Astrocyte of the hippocampus (primary cell): ENCODE results near the gene HDHD3.
"Not testable (repeated sequence)": the region's sequence is repeated elsewhere in the genome, so short reads cannot be mapped to it uniquely, and the experiment has no call there.

Experiments used
- DNase-seq: peaks from one replicate; pipeline ENCODE4 v3.0.0; 2011; ENCODE audit warnings: low read depth, low spot score

HDHD3 gene, protein sequence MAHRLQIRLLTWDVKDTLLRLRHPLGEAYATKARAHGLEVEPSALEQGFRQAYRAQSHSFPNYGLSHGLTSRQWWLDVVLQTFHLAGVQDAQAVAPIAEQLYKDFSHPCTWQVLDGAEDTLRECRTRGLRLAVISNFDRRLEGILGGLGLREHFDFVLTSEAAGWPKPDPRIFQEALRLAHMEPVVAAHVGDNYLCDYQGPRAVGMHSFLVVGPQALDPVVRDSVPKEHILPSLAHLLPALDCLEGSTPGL

DNA sequence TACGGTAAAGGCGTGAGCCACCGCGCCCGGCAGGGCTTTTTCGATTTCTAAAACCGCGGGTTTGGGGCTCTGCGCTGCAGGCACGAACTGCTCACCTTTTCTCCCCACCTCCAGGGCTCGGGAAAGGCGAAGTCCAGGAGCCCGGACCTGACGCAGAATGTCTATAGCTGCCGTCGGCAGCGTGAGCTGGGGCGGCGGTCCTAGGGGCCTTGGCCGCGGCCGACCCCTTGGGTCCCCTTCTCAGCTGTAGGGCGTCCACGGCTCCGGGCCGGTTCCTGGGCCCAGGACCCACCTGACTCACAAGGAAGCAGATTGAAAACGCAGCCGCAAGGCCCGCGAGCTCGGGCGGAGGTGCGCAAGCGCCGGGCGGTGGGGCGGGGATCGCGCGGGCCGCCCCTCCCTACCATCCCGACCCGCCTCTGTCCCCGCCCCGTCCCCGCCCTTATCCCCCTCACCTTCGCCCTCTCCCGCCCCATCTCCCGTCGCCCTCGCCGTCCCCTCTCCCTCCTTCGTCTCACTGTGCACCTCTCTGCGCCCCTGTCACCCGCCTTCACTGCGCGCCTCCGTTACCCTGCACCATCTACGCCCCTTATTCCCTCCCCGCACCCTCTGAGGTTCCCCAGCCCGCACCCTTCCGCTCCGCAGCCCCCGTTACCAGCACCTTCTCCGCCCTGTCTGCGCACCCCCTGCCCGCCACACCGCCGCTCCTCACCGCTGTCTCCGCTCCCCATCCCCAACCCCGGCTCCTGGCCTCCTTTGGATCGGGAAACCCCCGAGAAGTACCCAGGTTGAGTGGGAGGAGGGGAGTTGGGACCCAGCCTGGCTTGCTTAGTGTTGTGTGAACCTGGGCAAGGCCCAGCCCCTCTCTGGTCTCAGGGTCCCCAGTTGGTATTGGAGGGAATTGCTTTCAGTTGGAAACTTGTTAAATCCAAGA is at the start of gene HDHD3:
Gene HDHD3 (minus strand): TSS at position 353 of the 934 bp plus-strand sequence. CDS start 2,632 bp downstream, outside the sequence.
- peak; percentile 90 for DNase-seq

DNA sequence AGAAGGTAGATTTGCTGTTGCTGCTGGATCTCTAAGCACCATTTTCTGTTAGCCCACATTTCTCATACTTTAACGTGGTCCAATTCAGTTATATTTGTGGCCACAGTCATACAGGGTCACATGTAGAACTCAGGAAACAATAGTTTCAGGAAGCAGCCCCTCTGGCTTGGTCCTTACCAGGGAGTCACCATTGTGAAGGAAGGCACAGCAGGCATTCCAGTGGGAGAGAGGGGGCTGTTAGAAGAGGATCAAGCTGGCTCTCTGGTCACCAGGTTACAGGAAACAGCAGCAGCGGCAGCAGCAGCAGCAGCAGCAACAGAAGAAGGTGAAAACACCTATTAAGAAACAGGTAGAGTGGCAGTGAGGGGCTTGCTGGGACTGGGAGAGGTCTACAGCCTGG is 48.3 kb upstream of the HDHD3 start:
- DNase-seq, result no peak

DNA sequence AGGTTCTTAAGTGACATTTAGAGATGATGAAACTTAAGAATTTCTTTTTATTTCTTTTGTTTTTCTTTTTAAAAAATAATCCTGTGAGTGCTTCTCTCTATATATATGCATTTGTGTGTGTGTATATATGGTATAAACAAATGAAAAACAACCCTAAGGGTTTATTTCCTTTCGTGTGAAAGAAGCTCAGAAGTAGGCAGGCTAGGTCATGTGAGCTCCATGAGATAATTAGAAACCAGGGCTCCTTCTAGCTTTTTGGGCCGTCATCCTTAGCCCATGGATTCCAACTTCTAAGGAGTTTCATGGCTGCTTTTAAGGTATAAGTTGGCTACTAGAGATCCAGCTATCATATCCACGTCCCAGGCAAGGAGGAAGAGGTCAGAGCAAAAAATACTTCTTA is 44.9 kb upstream of the HDHD3 start:
- no peak for DNase-seq

DNA sequence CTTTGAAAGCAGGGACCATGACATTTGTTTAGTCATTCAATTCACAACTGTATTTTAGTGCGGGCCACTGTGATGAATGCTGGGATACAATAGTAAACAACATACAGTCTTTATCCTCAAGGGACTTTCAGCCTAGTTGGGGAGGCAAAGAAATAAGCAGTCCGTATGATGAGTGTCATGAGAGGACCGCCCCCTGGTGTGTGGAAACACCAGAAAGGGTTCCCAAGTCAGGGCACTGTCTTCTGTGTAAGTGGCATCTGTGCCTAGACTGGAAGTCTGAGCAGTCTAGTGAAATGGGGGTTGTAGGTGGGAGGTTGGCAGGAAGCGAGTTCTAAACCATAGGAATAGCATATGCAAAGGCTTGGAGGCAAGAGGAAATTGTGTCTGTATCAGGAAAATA is 40.6 kb upstream of the HDHD3 start:
- DNase-seq, result no peak

DNA sequence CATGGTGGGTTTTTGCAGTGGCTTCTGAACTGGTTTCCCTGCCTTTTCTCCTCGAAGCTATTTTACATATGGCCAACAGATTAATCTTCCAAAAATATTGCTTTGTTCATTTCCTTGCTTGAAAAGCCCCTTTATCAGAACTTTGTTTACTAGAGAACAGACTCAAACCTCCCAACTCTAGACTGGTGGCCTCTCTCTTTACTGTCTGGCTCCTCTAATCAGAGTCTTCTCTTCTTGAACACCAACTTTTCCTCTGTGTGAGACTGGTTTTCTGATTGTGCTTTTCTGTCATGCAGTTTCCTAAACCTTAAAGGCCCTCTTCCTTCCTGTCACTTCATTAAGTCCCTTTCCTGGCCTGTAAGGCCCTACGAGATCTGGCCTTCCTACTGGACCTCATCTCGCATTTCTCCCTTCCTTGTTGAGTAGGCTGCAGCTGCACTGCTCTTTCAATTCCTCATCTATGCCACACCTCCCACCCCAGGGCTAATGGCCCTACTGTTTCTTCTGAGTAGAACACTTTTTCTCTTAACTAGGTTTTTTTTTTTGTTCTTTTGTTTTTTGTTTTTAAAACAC is 39.4 kb upstream of the HDHD3 start:
- no peak for DNase-seq

DNA sequence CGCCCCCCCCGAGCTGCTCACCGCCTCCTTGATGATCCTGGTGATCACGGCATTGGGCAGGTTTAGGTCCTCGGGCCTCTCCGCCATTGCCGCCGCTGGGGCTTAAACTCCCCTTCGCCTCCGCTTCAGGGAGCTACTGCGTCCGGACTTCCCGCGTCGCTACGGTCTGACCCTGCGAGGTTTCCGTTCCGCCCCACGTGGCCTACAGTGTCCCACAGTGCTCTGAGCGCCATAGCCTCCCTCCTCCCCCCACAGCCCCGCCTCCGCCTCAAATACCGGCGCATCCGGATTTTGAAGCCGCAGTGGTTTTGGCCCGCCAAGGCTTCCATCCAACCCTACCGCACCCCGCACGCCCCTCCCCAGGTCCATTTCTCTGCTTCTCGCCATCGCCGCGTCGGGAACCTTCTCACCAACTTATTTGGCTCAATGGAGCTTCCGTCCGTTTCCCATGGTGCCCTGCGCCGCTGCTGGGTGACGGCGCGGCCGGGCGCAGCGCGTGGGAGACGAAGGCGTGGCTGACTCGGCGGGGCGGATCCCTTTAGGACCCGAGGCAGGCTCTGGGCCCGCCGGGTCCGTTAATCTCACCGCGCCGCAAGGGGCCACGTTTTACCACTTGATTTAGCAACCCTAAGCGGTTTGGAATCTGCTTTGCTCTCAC is 33.5 kb upstream of the HDHD3 start, which contains the start of the genes C9orf43 and POLE3:
Gene C9orf43 (plus strand): TSS at position 541 of the 658 bp plus-strand sequence. CDS start 2,747 bp downstream, outside the sequence.
Gene POLE3 (minus strand): TSS at position 469 of the 658 bp plus-strand sequence. CDS start 382 bp downstream, at position 87.
- peak; percentile 98 for DNase-seq

DNA sequence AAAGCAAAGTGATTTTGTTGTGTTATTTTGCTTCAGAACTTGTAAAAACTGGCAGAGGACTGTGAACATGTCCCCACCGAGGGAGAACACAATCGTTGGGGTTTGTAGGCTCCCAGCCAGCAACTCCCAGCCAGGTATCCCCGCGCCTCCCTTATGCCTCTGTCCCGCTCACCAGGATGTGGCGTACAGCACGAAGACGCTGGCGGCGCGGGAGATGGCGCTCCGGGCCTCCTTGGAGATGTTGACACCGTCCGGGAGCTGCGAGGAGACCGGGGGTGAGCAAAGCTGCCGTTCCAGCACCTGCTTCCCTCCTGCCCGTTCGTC is 33.1 kb upstream of the HDHD3 start:
- DNase-seq, result no peak

DNA sequence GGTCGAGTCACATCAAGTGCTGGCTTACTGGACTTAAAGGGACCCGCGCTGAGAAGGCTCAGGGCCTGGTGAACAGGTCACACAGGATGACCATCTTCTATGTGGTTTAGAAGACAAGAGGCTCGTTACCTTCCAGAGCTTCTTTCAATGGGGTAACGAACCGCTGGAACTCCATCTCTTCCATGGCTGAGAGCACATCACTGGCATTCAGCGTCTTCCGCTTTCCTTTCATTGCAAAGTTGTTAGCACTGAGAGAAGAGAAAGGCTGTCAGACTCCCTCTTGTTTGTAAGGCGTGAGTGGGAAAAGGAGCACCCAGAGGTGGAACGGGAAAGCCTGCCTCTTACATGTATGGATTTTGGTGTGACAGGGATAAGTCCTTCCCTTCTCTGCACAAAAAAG is 32.7 kb upstream of the HDHD3 start:
- no peak for DNase-seq

DNA sequence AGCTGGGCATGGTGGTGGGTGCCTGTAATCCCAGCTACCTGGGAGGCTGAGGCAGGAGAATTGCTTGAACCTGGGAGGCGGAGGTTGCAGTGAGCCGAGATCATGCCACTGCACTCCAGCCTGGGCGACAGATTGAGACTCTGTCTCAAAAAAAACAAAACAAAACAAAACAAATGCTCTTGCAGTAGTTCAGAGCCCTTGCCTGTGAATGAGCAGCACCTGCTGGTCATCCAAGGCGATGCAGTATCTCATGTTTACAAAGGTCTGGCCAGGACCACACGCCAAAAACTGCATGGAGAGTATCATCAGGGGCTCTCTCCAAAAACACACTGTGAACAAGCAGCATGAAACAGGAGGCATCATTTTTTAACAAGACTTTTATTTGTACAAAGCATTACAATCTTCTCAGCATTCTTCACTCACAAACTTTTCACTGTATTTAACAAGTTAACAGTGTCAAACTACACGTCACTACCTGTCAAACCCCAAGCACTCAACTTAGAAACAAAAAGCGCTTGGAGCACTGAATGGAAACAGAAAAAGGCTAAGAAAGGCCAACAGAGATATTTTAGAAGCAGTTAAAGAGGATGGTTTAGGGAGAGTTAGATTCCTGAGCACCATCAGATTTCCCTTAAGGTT is 30.2 kb upstream of the HDHD3 start:
- peak; percentile 83 for DNase-seq

DNA sequence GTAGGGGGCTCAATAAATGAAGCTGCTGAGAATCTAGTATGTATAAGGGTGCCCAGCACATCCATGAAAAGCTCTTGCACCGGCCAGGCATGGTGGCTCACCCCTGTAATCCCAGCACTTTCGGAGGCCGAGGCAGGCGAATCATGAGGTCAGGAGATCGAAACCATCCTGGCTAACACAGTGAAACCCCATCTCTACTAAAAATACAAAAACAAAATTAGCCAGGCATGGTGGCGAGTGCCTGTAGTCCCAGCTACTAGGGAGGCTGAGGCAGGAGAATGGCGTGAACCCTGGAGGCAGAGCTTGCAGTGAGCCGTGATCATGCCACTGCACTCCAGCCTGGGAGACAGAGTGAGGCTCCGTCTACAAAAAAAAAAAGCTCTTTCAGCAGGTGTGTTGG is 29.6 kb upstream of the HDHD3 start:
- DNase-seq, result not testable (repeated sequence)

DNA sequence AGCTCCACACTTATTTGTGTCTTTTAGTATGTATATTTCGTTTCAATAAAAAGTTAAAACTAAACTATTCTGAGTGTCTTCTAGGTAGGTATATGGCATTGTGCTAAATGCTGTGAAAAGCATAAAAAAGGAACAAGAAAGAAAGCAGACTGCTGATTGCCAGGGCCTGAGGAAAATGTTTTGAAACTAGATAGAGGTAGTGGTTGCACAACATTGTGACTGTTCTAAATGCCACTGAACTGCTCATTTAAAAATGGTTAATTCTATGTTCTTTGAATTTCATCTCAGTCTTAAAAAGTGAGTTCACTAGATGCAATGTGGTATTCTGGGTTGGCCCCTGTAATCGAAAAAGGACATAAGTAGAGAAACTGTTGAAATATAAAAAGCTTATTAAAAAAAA is 26.9 kb upstream of the HDHD3 start:
- DNase-seq, result no peak

DNA sequence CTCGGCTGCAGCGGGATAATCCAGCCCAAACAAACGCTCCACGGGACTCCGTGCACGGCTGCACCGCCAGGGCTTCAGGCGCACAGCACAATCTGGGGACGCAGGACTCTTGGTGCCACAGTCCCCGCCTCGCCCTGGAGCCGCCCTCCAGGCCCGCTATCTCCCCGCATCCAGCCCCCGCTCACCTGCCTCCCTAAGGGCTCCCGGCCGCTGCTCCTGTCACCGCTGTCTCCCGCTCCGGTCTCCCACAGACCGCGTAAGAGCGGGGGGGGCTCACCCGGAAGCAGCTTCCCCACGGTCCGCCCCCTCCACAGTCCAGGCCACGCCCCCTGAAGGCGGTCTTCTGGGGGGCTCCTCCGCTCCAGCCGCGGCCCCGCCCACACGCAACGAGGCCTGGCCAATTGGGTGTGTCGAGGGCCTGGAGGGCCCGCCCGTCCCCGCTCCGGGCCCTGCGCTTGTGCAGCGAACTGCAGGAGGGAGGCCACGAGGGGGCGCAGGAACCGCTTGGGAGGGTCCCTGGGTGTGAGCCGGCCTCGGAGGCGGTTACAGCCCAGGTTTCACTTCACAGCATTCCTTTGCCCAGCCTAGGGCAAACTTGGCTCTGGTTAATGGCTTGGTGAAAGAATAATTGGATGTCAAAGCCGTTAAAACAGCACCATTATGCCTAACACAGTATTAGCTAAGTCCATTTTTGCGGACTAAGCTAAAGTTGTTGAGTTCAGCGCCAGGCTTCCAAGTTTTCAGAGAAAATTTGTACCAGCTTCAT is 24.4 kb upstream of the HDHD3 start, which contains the start of gene ALAD:
Gene ALAD (minus strand): TSS at position 258 of the 766 bp plus-strand sequence. CDS start 7,725 bp downstream, outside the sequence.
- DNase-seq, result peak; percentile 100

DNA sequence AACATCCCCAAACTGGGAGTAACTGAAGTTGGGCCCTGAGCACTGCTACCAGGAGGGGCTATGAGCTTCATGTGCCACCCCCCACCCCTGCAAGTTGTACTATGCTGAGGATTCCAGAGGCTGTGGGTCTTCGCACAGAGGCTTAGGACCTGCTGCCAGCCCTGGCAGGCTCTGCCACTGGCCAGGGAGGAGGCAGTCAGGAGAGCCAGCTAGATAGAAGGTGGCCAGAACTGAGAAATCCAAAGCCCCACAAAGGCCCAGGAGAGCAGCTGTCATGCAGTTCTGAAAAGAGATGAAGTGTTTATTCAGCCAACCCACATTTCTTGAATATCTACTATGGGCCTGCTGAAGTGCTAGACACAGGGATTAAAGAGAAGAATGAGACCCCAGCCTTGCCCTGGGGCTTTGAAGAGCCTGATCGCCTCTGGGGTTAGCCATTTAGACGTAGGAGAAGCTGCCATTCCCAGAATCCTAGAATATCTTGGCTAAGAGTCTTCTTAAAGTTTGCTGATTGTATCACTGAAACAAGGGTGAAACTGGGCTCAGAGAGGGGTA is 22.9 kb upstream of the HDHD3 start:
- peak; percentile 29 for DNase-seq

DNA sequence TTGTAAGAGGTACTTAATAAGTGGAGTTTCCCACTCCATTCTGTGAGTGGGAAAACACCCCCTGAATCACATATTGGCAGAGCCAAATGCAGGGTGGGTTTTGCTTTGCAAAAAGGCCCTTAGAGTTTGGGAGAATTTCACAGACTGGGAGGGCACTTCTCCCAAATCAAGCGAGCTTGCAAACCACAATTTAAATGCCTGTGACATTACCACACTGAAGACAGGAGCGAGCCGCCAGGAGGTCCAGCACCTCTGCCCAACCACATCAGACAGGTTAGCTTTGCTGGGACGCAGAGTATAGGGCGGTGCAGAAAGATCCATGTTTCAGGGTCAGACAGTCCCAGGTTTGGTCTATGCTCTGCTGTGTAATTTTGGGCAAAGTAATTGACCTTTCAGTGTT is 22.0 kb upstream of the HDHD3 start:
- peak; percentile 73 for DNase-seq

DNA sequence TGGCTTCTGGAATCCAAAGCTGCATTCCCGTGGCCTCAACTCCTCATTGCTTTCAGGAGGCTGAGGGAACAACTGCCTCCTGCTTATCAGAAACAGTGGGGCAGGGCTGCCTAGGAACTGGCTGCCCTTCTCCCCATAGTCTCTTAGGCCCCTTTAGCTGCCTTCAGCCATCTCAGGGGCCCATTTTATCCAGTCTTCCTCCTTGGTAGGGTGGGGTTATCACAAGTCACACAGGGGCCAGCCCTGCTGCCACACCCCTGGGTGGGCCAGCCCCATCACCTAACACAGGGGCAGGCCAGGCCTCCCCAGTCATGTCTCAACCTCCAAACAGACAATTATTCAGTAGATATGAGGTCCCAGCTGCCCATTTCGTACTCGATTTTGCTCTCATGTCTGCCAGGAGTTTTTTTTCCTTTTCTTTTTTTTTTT is 20.4 kb upstream of the HDHD3 start:
- peak; percentile 28 for DNase-seq

DNA sequence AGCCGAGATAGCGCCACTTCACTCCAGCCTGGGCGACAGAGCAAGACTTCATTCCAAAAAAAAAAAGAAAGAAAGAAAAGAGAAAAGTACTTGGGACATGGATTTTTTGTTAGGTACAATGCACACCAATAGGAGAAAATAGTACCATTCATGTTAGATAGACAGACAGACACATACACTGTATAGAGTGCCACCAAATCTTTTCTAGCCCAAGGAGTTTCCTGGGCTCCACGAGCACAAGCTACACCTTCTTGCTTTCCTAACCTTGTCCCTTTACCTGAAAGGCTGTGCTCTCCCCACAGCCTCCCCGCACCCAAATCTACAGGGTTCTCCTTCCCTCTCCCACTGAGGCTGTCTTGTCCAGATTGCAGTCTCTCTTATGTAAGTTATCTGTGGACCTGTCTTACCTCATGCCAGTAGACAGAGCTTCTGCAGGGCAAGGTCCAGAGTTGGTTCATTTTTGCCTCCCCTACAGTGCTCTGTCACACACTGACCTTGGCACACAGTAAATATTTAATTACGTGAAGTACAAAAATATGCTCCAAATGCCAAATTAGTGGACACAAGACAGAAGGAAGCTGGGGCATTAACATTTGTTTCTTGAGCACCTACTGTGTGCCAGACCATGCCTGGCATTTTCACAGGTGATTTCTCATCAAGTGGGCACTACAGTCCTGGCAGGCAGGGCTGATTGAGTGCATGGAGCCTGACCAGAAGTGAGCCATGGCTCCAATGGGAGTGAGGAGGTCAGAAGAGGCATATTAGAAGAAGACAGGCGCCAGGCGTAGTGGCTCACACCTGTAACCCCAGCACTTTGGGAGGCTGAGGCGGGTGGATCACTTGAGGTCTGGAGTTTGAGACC is 18.4 kb upstream of the HDHD3 start:
- DNase-seq, result no peak

DNA sequence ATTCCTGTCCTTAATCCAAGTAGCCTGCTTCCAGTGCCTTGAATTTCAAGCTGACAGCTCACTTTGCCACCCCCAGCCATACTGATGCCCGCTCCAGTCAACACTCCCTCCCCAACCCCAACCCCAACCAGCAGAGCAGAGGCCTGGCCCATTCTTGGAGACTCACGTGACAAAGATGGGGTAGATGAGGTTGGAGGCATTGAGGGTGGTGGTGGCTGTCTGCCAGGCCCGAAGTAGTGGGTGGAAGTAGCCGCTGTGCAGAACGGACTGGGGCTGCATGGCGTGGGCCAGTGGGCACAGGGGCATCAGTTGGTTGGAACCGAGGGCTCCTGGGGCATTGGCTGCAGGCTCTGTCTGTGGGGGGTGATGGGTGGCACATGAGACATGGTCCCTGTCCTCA is 16.5 kb upstream of the HDHD3 start:
- DNase-seq, result no peak

DNA sequence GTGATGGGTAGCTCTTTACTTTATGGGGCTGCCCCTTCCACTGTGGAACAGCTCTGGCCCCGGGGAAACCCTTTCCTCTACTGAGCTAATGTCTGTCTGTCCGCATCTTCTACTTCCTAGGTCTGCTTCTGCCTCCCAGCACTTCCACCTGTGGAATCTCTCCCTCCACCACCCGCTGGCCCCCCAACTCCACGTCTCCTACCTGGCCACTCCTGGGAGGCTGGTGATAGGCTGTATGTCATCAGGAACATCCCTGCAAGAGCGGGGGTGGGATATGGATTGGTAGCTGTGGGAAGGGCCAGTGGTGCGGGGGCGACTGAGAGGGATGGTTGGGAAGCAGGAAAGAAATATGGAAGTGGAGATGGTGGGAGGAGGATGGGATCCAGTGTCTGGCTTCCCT is 15.1 kb upstream of the HDHD3 start:
- no peak for DNase-seq
